ENCODE results near the gene CTXN1. TPM values are rescaled to one million over a fixed set of nuclear protein-coding genes. Genes with fewer than 3 reads are reported as not detected.

Gene CTXN1
- total and polyA plus RNA-seq, 12 donors: 1.3 to 17.9 (median 10.6) TPM; not detected in 1

DNA sequence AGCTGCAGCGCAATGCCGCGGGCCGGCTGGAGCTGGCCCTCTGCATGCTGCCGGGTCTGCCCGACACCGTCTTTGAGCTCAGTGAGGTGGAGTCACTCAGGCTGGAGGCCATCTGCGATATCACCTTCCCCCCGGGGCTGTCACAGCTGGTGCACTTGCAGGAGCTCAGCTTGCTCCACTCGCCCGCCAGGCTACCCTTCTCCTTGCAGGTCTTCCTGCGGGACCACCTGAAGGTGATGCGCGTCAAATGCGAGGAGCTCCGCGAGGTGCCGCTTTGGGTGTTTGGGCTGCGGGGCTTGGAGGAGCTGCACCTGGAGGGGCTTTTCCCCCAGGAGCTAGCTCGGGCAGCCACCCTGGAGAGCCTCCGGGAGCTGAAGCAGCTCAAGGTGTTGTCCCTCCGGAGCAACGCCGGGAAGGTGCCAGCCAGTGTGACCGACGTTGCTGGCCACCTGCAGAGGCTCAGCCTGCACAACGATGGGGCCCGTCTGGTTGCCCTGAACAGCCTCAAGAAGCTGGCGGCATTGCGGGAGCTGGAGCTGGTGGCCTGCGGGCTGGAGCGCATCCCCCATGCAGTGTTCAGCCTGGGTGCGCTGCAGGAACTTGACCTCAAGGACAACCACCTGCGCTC is 26.1 kb downstream of the CTXN1 start:
- DNase-seq: peak in 2 of 7 donors; percentile 22 to 32
- intact Hi-C loops (cut with DNase I): loop anchor here in 1 of 2 donors (5.0 kb wide), 1 partner anchor 38 kb away; no protein-coding TSS in a partner anchor
- Histone ChIP-seq H3K27ac (no peak overlapping the region), H3K4me1 (replicated peaks in 1 of 2) (peaks cover 14 to 15% of the 10 kb centered on the region in 2 donors), H3K36me3 (replicated peaks in 1 of 2) (no peaks in the 10 kb centered on the region), H3K4me3 (no peak overlapping the region), H3K27me3 (no peaks in the 10 kb centered on the region), H3K9me3 (replicated peaks in 1 of 3) (no peaks in the 10 kb centered on the region)
- no peak for TF ChIP-seq POLR2A (IDR thresholded peaks at IDR 0.05)
- TF ChIP-seq, protein P1, sequence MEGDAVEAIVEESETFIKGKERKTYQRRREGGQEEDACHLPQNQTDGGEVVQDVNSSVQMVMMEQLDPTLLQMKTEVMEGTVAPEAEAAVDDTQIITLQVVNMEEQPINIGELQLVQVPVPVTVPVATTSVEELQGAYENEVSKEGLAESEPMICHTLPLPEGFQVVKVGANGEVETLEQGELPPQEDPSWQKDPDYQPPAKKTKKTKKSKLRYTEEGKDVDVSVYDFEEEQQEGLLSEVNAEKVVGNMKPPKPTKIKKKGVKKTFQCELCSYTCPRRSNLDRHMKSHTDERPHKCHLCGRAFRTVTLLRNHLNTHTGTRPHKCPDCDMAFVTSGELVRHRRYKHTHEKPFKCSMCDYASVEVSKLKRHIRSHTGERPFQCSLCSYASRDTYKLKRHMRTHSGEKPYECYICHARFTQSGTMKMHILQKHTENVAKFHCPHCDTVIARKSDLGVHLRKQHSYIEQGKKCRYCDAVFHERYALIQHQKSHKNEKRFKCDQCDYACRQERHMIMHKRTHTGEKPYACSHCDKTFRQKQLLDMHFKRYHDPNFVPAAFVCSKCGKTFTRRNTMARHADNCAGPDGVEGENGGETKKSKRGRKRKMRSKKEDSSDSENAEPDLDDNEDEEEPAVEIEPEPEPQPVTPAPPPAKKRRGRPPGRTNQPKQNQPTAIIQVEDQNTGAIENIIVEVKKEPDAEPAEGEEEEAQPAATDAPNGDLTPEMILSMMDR (IDR thresholded peaks at IDR 0.05): no peak
- WGBS, 4 donors: 93 to 96% (median 95%) methylated on average over 11 to 34 of the region's 34 CpGs

DNA sequence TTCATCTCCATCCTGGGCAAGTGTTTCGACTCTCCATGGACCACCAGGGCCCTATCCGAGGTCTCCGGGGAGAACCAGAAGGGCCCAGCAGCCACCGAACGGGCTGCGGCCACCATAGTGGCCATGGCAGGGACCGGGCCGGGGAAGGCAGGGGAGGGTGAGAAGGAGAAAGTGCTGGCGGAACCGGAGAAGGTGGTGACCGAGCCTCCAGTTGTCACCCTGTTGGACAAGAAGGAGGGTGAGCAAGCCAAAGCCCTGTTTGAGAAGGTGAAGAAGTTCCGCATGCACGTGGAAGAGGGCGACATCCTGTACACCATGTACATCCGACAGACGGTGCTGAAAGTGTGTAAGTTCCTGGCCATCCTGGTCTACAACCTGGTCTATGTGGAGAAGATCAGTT is 27.0 kb downstream of the CTXN1 start:
- Histone ChIP-seq H3K27me3 (no peaks in the 10 kb centered on the region), H3K27ac (no peak overlapping the region), H3K36me3 (replicated peaks in 1 of 2) (no peaks in the 10 kb centered on the region), H3K4me1 (replicated peaks in 1 of 2) (peaks cover 8 to 10% of the 10 kb centered on the region in 2 donors), H3K4me3 (no peak overlapping the region), H3K9me3 (replicated peaks in 1 of 3) (no peaks in the 10 kb centered on the region)
- intact Hi-C loops (cut with DNase I): no loop called here
- DNase-seq: no peak
- WGBS, 4 donors: 96 to 97% (median 96%) methylated on average over 16 of the region's 16 CpGs
- TF ChIP-seq POLR2A (IDR thresholded peaks at IDR 0.05): no peak

DNA sequence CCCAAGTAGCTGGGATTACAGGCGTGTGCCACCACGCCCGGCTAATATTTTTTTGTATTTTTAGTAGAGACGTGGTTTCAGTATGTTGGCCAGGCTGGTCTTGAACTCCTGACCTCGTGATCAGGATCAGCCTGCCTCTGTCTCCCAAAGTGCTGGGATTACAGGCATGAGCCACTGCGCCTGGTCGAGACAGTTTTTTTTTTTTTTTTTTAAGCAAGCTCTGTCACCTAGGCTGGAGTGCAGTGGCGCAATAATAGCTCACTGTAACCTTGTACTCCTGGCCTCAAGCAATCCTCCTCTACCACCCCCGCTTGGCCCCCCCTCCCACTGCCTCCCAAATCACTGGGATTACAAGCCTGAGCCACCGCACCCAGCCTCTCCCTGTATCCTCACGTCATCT is 28.6 kb downstream of the CTXN1 start:
- H3K4me3 ChIP-seq: no peak overlapping the region
- no peak for TF ChIP-seq POLR2A (IDR thresholded peaks at IDR 0.05)
- TF ChIP-seq, protein P1 (IDR thresholded peaks at IDR 0.05): no peak
- intact Hi-C loops (cut with DNase I): no loop called here
- DNase-seq: peak; percentile 71 to 94 (median 91)
- no peaks in the 10 kb centered on the region for H3K36me3 ChIP-seq (replicated peaks in 1 of 2)
- peak overlapping the region; percentile 18 to 81 (median 75) for H3K27ac ChIP-seq
- no peaks in the 10 kb centered on the region for H3K9me3 ChIP-seq (replicated peaks in 1 of 3)
- no peaks in the 10 kb centered on the region for H3K27me3 ChIP-seq
- peaks cover 2 to 8% of the 10 kb centered on the region in 2 donors for H3K4me1 ChIP-seq (replicated peaks in 1 of 2)
- WGBS, 4 donors: 46 to 61% (median 55%) methylated on average over 11 of the region's 11 CpGs

DNA sequence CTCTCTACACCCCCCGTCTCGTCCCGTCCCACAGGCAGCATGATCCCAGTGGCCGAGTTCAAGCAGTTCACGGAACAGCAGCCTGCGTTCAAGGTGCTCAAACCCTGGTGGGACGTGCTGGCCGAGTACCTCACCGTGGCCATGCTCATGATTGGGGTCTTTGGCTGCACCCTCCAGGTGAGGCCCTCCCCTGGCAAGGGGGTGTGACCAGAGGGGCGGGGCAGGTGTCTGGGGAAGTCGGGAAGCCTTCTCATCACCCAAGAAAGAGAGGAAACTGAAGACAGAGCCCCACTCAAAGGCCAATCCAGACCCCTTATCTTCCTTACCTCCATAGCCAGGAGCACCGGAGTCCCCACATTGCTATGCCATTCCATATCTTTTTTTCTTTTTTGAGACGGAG is 30.4 kb downstream of the CTXN1 start:
- intact Hi-C loops (cut with DNase I): no loop called here
- 86 to 96% (median 88%) methylated on average over 7 to 13 of the region's 13 CpGs for WGBS, 4 donors
- no peak for TF ChIP-seq POLR2A (IDR thresholded peaks at IDR 0.05)
- TF ChIP-seq, protein P1 (IDR thresholded peaks at IDR 0.05): no peak

More for the DNA sequence above, 30.4 kb downstream of the CTXN1 start:
- H3K27ac ChIP-seq: no peak overlapping the region
- H3K4me3 ChIP-seq: no peak overlapping the region
- peak in 1 of 7 donors; percentile 22 for DNase-seq
- H3K36me3 ChIP-seq (replicated peaks in 1 of 2): no peaks in the 10 kb centered on the region
- no peaks in the 10 kb centered on the region for H3K9me3 ChIP-seq (replicated peaks in 1 of 3)
- H3K27me3 ChIP-seq: no peaks in the 10 kb centered on the region
- H3K4me1 ChIP-seq (replicated peaks in 1 of 2): peaks cover 0 to 8% of the 10 kb centered on the region in 2 donors

Data from adrenal gland (tissue), 12 donors.